Measurements from ENCODE around the gene PLK5.
"Not testable (repeated sequence)": the region's sequence is repeated elsewhere in the genome, so short reads cannot be mapped to it uniquely, and the experiment has no call there.

PLK5 gene

DNA sequence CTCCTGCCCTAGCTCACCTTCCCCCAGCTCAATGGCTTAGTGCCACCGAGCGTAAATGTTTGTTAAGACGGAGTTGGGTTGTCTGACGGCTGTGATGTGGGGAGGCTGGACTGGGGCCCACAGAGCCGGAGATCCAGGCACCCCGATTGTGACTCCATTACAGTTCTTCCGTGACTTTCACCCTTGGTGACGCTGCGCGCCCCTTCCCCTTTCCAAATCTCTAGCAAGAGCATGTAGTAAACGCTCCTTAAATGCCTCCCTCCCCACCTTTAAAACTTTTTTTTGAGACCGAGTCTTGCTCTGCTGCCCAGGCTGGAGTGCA is 32.1 kb upstream of the PLK5 start:
- no peak for DNase-seq

DNA sequence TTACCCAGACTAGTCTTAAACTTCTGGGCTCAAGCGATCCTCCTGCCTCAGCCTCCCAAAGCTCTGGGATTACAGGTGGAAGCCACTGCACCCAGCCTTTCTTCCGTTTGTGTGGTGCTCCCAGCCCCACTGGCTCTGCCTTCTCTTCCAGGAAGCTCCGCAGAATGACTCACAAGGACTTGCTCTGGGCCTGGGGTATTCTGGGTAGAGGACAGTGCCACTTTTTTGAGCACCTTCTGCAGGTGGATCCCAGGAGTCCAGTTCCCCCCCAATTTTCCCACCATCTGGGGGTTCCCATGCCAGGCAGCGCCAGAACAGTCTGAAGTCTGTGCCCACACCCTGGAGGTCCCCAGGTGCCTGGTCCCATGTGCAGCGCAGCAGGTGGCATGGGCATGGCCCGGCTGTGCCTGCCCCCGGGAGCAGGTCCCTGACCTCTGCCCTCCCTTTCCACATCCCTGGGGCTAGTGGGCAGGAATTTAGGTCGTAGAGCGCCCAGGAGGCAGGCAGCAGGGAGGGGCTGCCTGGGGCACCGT is 31.3 kb upstream of the PLK5 start:
- no peak for DNase-seq

DNA sequence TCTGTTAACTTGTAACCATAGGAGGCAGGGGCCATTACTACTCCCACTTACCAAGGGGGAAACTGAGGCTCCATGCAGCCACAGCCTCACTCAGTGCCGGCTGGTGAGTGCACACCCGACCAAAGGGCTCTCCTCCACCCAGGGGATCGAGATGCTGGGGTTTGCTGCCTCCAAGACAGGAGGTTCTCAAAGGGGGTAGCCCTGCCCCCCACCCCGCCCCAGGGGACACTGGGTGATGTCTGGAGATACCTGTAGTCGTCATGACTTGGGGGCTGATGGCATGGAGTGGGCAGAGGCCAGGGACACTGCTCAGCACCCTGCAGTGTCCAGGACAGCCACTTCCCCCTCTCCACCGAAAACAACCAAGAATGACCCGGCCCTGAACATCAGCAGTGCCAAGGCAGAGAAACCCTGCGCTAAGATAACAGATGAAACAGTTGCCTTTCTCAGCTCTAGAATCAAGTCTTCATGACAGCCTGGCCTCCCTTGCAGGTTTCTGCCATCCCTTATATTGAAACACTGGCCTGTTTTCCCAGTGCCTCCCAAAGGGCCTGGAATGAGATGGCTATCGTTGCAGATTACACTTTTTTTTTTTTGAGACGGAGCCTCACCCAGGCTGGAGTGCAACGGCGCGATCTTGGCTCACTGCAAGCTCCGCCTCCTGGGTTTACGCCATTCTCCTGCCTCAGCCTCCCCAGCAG is 29.6 kb upstream of the PLK5 start:
- DNase-seq: no peak

DNA sequence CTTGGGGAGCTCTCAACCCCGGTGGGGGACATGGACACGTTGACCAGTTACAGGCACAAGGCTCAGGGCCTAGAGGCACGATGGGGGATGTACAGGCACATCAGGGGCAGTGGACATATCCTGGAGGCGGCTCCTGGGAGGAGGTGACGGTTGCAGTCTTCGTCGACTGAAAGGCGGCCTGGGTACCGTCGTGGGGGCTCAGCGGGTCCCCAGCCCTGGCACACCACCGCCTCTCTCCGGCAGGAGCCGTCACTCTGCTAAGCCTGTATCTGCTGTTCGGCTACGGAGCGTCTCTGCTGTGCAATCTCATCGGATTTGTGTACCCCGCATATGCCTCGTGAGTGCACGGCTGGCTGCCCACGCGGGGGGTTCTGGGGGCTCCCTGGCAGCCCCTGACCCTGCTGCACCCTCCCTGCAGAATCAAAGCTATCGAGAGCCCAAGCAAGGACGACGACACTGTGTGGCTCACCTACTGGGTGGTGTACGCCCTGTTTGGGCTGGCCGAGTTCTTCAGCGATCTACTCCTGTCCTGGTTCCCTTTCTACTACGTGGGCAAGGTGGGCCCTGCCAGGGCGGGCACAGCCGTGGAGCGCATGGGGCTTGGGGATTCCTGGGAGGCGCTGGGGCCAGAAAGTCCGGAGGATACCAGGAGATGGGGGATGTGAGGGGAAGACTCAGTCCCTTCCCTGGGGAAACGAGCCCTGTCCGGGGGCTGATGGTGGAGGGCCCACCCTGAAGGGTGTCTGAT is 28.7 kb upstream of the PLK5 start:
- DNase-seq: no peak

DNA sequence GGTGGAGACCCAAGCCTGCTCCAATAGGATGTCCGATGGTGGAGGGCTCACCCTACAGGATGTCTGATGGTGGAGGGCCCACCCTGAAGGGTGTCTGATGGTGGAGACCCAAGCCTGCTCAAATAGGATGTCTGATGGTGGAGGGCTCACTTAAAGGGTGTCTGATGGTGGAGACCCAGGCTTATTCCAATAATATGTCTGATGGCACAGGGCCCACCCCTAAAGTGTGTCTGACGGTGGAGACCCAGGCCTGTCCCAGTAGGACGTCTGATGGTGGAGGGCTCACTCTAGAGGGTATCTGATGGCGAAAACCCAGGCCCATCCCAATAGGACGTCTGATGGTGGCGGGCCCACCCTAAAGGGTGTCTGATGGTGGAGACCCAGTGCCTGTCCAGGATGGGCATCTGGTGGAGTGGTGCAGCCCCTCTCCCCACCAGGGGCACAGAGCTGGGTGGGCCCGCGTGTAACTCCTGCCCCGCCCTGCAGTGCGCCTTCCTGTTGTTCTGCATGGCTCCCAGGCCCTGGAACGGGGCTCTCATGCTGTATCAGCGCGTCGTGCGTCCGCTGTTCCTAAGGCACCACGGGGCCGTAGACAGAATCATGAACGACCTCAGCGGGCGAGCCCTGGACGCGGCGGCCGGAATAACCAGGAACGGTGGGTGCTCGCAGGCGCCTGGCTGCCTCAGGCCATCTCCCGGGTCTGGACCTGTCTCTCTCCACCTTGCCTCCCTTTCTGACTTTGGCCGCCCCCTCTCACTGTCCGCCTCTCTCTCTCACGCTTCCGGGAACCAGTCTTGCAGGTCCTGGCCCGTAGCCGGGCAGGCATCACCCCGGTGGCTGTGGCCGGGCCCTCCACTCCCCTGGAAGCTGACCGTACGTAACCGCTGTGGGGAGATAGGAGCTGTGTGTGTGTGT is 27.8 kb upstream of the PLK5 start:
- no peak for DNase-seq

DNA sequence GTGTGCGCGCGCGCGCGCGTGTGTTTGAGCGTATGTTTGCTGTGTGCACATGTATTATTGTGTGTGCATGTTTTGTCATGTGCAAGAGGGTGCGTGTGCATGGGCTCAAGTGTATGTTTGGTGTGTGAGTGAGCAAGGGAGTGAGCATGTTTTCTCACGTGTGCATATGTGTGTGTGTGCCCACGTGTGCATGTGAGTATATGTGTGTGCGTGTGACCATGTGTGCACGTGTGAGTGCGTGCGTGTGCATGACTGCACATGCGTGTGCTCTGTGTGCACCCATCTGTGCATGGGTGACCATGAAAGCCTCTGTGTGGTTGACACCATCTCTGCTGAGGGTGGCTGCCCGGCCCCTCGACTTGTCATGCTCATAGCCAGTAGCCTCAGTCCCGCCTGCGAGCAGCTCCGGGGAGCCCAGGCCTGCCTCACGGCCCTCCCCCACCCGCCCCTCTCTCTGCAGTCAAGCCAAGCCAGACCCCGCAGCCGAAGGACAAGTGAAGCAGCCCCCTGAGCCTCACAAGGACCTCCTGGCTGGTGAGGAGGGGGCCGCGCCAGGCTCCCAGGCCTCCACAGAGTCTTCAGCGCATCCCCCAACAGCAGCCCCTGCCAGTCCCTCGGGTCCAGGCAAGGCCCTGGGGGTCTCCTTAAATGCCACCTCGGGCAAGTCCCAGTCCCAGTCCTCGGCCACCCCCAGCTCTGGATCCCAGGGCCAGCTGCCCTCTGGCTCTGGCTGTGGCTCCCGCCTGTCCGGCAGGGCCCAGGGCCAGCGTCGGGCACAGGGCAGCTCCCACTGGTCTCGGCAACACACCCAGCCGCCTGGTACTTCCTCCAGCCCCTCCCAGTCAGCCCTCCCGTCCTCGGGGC is 26.9 kb upstream of the PLK5 start:
- DNase-seq: no peak

DNA sequence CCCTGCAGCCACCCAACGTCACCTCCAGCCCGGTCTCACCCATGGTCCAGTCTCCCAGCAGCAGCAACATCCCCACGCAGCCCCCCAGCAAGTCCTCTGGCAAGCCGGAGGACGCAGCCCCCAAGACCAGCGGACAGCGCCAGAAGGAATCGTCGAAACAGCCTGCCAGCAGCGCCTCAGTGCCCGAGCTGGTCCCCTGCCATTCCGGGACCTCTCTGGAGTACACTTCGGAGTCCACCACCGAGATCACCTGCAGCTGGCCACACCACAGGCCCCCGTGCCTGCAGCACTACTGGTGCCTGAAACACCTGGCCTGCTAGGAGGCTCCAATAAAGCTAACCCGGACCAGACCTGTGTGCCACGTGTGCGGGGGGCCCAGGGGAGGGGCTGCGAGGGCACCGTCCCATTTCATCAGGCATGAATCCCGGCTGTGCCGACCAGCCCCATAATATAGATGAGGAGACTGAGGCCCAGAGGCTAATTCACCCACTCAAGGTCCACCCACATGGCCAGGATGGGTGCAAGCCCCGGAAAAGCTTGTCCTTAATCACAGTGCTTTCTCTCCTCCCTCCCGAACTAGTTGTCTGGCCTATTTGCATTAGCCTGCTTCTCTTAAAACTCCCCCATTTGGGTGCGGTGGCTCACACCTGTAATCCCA is 26.2 kb upstream of the PLK5 start:
- no peak for DNase-seq

DNA sequence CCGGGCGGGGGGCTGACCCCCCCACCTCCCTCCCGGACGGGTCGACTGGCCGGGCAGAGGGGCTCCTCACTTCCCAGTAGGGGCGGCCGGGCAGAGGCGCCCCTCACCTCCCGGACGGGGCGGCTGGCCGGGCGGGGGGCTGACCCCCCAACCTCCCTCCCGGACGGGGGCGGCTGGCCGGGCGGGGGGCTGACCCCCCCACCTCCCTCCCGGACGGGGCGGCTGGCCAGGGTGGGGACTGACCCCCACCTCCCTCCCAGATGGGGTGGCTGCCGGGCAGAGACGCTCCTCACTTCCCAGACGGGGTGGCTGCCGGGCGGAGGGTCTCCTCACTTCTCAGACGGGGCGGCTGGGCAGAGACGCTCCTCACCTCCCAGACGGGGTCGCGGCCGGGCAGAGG is 24.6 kb upstream of the PLK5 start:
- not testable (repeated sequence) for DNase-seq

DNA sequence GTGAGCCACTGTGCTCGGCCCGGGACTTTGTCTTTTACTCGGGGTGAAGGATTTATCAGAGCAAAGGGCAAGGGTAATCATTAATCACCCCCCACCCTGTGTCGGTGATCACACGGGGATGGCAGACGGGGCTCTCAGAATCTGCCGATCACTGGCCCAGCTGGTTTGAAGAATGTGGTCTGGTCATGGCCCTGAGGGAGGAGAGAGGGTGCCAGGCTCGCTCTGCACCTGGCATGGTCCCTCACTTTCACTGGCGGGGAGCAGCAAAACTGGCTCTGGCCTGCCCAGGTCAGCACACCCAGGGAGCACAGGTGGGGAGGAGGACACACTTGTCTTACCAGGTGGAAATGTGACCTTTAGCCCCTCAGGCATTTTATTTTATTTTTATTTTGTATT is 22.7 kb upstream of the PLK5 start:
- DNase-seq: no peak

DNA sequence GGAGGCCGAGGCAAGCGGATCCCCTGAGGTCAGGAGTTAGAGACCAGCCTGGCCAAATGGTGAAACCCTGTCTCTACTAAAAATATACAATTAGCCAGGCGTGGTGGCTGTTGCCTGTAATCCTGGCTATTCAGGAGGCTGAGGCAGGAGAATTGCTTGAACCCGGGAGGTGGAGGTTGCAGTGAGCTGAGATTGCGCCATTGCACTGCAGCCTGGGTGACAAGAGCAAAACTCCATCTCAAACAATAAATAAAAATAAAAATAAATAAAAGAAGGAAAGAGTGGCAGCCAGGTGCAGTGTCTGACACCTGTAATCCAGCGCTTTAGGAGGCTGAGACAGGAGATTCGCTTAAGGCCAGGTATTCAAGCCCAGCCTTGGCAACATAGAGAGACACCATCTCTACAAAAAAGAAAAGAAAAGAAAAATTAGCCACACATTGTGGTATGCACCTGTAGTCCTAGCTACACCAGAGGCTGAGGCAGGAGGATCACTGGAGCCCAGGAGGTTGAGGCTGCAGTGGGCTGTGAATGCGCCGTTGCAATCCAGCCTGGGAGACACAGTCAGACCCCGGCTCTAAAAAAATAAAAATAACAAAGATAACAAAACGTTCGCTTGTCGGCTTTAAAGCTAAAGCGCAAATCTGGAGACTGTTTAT is 21.3 kb upstream of the PLK5 start:
- DNase-seq: no peak

DNA sequence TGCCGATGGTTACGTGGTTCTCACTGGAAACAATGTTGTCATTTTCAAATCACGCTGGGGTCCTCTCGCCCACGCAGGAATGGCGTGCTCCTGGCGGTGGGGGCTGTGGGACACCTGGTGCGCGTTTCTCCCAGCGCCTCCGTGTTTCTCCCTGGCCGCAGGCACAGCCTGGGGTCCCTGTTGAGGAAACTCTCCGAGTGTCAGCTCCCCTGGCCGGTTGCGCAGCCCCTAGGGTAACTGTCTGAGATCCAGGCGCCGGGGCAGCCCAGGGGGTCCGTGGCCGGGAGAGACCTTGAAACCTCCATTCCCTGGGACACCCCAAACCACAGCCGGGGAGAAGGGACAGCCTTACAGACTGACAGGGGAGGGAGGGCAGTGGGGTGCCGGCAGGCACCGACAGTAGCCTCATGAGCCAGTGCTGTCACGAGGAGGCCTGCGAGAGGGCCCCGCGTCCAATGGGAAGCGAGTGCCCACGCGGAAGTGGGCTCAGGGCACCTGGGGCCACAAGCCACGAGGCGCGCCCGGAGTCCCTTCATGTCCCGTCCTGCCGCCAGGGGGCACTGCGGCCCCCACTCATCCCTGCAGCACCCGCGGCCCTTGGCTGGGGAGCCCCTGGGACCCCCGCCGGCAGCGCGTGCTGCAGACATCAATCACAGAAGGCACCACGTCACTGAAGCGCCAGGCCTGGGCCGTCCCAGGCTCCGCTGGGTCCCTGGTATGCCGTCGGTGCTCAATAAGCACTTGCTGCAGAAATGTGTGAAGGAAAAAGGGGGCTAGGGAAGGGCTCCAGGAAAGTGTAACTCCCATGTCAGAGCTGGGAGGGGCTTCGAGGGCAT is 20.6 kb upstream of the PLK5 start:
- DNase-seq: peak; percentile 62

DNA sequence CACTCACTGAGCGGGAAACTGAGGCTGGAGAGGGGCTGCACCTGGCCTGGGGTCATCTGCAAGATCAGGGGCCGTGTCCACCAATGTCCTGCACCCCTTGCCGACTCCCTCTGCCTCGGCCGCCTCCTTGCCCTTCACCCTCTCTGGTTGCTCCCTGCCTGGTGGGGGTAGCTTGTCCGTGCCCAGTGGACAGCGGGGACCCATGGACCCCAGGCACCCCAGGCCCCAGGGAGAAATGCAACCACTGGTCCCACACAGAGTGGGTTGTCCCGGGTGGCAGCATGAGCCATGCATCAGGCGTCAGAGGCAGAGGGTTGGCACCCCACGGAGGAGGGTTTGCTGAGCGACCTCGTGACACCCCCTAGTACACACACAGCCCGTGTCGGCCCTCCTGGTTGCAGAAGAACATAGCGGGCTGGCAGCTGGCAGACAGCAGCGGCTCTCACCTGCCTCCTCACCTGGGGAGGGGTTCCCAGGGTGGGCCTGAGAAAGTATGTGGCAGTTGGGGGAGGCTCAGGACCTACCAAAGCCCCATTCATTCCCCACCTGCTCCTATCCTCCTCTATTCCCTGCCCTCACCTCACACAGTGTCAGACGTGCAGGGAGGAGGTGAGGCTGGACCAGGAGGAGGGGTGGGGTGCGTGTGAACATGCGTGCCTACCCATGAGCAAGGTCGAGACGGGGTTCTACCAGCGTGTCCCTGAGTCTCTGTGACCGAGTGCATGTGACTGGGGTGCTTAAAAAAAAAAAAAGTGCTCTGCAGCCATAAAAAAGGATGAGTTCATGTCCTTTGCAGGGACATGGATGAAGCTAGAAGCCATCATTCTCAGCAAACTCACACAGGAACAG is 19.7 kb upstream of the PLK5 start:
- DNase-seq: no peak

DNA sequence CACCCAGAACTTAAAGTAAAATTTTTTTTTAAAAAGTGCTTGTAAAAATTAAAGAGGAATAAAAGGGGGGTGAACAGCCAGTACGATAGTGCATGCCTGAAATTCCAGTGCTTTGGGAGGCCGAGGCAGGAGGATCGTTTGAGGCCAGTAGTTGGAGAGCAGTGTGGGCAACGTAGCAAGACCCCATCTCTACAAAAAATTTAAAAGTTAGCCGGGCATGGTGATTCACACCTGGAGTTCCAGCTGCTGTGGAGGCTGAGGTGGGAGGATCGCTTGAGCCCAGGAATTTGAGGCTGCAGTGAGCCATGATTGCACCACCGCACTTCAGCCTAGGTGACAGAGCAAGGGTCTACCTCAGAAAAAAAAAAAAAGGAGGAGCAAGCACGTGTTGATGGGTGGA is 18.9 kb upstream of the PLK5 start:
- DNase-seq: no peak

DNA sequence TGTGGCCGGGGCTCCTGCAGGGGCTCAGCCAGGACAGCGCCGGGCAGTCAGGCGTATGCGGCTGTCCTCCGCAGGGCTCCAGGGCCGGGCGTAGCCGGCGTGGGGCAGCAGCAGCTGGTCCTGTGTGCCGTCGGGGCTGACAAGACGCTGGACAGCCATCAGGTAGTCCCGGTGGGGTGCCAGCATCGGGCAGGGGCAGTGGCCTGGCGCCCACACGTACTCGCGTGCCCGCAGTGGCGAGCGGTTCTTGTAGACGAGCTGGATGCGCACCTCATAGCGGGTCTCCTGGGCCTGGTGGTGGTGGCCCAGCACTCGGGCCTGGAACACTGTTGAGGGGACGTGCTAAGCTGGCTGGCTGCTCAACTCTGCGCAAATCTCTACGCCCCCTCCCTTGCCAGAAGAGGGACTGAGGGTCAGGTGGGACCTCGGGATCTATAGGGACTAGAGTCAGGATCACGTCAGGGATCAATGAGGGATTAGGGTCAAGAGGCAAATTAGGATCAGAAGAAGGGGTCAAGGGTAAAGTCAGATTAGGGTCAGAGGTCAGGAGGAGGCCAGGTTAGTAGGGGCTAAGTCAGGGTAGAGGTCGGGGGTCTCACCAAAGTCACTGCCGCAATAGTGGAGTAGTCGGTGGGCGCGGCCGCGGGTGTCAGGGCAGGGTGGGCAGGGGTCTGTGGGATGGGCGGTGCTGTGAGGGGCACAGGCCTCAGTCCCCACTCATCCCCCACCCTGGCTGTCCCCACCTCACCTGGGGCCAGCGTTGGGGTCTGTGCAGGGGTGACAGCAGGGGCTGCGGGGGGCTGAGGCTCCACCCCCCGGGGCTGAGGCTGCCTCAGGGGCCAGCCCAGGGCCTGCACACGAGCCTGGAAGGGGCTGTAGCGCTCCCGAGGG is 17.6 kb upstream of the PLK5 start:
- no peak for DNase-seq

DNA sequence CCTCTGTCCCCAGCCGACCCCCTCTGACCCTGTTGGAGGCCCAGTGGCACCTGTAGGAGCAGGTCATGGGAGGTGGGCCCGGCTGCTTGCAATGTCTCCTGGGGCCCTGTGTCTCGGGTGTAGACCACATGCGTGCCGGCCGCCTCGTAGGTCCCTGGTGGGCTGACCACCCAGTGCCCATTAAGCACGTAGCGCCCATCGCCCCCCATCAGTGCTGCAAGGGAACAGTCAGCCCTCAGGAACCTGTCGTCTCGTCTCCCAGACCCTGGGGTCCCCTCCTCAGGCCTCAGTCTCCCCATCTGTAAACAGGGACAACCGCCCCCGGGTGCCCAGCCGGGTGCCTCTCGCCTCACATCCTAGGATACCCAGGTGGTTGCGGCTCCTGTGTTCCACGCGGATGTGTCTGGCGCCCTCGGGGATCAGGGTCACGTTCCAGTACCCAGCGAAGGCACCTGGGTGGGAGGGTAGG is 16.7 kb upstream of the PLK5 start:
- DNase-seq: no peak

DNA sequence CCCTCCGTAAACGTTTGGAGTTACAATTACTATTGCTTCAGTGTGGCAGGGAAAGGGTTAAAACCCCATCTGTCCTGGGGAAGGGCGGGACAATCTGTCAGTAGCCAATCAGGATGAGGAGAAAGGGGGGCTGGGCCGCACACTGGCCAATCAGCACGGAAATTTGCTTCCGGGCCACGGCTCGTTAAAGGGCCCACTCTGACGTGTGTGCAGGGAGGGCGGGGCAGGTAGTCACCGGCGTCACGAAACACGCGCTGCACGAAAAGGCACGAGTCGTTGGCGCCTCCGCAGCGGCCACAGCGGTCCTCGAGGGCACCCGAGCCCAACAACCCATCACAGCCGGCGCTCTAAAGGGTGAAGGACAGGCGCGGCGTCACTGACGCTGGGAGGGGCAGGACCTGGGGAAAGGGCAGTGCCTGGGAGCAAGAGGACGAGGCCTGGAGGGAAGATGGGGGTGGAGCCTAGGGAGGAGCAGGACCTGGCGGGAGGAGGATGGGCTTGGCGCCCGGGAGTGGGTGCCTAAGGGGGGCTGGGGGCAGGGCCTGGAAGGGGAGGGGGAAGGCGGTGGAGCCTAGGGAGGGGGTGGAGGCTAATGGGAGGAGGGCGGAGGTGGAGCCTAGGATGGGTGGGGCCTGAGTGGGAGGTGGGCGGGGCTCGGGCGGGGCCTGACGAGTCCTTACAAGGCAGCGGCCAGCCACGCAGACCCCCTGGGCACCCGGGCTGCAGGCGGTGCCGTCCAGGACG is 15.9 kb upstream of the PLK5 start:
- DNase-seq: peak; percentile 88

DNA sequence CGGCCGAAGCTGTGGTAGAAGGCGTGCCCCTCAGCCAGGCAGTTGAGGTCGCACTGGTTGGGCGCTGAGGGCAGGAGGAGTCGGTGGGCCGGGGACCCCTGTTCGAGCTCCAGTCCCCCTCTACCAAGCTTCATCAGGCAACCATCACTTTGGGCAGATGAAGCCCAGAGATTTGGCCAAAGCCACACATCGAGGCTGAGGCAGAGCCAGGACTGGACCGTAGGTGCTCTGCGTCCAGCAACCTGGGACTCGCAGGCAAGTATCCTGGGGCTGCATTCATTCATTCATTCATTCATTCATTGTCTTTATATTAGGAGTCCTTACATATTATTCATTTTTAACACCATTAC is 15.4 kb upstream of the PLK5 start:
- DNase-seq: no peak
